Type B pancreatic cell (in vitro differentiated cells): ENCODE measurements around the gene RAB14. TPM values are rescaled to one million over a fixed set of nuclear protein-coding genes. Genes with fewer than 3 reads are reported as not detected.

Experiments used
- DNase-seq: peaks from one replicate; pipeline ENCODE4 v3.0.0; 2021; ENCODE audit warnings: mixed read lengths; ENCODE audit not compliant: unreplicated experiment; ENCODE audit errors: extremely low spot score
- H3K27ac Mint-ChIP-seq: 2 replicates; pipeline ENCODE4 v1.8.0; 2021; ENCODE audit warnings: mild to moderate bottlenecking, mixed read lengths
- H3K27me3 Mint-ChIP-seq: 2 replicates; pipeline ENCODE4 v1.8.0; 2021; ENCODE audit warnings: mixed read lengths
- H3K36me3 Mint-ChIP-seq: 2 replicates; pipeline ENCODE4 v1.8.0; 2021; ENCODE audit warnings: mixed read lengths
- H3K4me1 Mint-ChIP-seq: one replicate; pipeline ENCODE4 v1.8.0; 2021; ENCODE audit warnings: mixed read lengths; ENCODE audit not compliant: unreplicated experiment
- H3K4me3 Mint-ChIP-seq: 2 replicates; pipeline ENCODE4 v1.8.0; 2021; ENCODE audit warnings: mild to moderate bottlenecking, mixed read lengths
- H3K9me3 Mint-ChIP-seq: 2 replicates; pipeline ENCODE4 v1.8.0; 2021; ENCODE audit warnings: mixed read lengths
- total RNA-seq: library from RNA; stranded (reverse); gene quantifications from 2 replicates; pipeline ENCODE4 v1.2.1, GENCODE V29; 2021; ENCODE audit warnings: low replicate concordance
- TF ChIP-seq, protein P1 (sequence below): fragments of 200-600 bp; sonication (generic); conservative IDR thresholded peaks from 2 replicates; pipeline ENCODE4 v1.5.0; 2021; ENCODE audit warnings: antibody characterized with exemption, mild to moderate bottlenecking

RAB14 gene
- total RNA-seq, 1 donor from 2014 or later = 59.4 TPM

DNA sequence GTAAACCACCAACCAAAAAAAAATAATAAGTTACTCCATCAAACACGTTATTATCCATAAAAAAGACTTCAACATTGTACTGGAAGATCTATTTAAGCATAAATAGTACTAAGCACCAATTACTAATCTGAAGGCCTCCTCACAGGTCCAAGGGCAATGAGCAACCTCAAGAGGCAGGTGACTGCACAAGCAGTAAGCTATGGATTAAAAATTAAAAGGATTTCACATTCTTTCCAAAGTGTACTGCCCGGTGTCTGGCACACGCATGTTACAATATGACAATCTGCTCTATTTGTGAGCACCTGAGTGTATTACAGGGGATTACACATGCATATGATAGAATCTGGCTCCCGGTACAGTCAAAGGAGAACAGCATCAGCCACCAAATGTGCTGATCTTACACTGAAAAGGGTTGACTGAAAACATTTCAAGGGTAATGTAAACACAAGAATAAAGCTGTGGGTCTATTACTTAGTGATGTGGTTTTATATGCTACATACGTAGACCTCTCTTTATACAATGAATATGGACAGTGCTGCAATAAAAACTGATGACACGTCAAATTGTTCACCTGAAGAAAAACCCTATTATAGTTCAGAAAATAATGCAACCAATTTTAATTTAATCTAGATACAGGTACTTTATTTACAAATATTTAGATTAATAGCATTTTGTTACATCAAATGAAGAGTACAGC is 22.8 kb downstream of the RAB14 start:
- no peak for DNase-seq
- no peaks in the 10 kb centered on the region for H3K27me3 Mint-ChIP-seq
- no peak overlapping the region for H3K4me3 Mint-ChIP-seq
- no peak overlapping the region for H3K27ac Mint-ChIP-seq
- H3K36me3 Mint-ChIP-seq = peaks cover 26% of the 10 kb centered on the region
- H3K9me3 Mint-ChIP-seq = no peaks in the 10 kb centered on the region
- TF ChIP-seq, protein P1, sequence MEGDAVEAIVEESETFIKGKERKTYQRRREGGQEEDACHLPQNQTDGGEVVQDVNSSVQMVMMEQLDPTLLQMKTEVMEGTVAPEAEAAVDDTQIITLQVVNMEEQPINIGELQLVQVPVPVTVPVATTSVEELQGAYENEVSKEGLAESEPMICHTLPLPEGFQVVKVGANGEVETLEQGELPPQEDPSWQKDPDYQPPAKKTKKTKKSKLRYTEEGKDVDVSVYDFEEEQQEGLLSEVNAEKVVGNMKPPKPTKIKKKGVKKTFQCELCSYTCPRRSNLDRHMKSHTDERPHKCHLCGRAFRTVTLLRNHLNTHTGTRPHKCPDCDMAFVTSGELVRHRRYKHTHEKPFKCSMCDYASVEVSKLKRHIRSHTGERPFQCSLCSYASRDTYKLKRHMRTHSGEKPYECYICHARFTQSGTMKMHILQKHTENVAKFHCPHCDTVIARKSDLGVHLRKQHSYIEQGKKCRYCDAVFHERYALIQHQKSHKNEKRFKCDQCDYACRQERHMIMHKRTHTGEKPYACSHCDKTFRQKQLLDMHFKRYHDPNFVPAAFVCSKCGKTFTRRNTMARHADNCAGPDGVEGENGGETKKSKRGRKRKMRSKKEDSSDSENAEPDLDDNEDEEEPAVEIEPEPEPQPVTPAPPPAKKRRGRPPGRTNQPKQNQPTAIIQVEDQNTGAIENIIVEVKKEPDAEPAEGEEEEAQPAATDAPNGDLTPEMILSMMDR = no peak
- peaks cover 7% of the 10 kb centered on the region for H3K4me1 Mint-ChIP-seq

DNA sequence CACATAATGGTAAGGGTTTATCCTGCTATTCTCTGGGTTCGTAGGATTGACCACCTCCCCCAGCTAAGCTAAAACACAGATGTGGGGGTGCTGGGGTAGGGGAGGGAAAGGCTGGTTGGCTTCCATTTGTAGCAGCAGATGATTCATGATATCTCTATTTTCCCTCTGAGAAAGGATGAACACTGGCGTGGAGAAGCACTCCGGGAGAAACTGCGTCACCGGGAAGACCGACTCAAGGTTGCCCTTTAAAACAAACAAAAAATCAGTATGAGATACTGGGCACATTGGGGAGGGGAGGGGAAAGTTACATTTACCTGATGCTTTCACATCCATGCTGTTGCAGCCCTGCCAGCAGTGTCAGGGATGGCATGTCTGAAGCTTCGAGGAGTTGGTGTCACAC is 28.2 kb downstream of the RAB14 start:
- Mint-ChIP-seq H3K4me1 (no peaks in the 10 kb centered on the region), H3K36me3 (peaks cover 37% of the 10 kb centered on the region), H3K27ac (no peak overlapping the region), H3K4me3 (no peak overlapping the region), H3K27me3 (no peaks in the 10 kb centered on the region), H3K9me3 (no peaks in the 10 kb centered on the region)
- TF ChIP-seq, protein P1 = no peak
- no peak for DNase-seq

DNA sequence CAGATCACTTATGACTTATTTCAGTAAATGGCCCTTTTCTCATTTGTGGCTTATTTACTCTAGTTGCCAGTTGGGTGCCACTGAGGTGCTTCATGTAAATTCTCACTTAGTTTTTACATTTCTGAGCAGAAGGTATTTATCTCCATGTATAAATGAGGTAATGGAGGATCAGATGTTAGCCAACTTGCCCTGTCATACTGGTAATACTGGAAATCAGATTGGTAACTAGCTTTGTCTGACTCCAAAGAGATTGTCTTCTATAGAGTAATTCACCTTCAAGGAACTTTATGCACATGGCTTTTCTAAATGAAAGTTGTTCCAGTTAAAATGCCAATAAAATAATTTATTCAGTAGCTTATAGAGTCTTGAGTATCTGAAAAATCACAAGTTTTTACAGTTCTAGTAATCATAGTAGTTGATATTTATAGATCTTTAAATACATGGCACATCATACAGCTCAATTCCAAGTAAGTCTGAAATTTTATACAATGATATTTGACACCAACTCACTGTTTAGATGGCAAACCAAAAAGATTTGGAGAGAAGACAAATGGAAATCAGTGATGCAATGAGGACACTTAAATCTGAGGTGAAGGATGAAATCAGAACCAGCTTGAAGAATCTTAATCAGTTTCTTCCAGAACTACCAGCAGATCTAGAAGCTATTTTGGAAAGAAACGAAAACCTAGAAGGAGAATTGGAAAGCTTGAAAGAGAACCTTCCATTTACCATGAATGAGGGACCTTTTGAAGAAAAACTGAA is 28.8 kb downstream of the RAB14 start:
- Mint-ChIP-seq H3K27ac (no peak overlapping the region), H3K36me3 (peaks cover 38% of the 10 kb centered on the region), H3K27me3 (no peaks in the 10 kb centered on the region), H3K4me3 (no peak overlapping the region), H3K9me3 (no peaks in the 10 kb centered on the region), H3K4me1 (no peaks in the 10 kb centered on the region)
- no peak for DNase-seq
- TF ChIP-seq, protein P1 = no peak

DNA sequence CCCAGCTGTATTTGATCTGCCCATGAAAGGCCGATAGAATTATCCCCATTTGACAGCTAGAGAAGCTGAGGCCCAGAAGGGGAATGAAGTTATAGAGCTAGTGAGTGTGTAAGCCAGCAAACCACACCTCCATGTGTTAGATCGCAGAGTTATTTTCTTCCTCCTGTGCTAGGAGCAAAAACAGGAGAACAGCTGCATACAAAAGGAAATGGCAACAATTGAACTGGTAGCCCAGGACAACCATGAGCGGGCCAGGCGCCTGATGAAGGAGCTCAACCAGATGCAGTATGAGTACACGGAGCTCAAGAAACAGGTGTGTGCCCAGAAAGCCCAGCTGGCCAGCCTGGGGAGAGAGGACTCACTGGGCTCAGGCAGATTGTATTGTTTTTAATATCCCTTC is 30.4 kb downstream of the RAB14 start:
- no peak for DNase-seq
- Mint-ChIP-seq H3K4me1 (no peaks in the 10 kb centered on the region), H3K9me3 (no peaks in the 10 kb centered on the region), H3K27ac (no peak overlapping the region), H3K4me3 (no peak overlapping the region), H3K36me3 (peaks cover 38% of the 10 kb centered on the region), H3K27me3 (no peaks in the 10 kb centered on the region)
- TF ChIP-seq, protein P1 = no peak

DNA sequence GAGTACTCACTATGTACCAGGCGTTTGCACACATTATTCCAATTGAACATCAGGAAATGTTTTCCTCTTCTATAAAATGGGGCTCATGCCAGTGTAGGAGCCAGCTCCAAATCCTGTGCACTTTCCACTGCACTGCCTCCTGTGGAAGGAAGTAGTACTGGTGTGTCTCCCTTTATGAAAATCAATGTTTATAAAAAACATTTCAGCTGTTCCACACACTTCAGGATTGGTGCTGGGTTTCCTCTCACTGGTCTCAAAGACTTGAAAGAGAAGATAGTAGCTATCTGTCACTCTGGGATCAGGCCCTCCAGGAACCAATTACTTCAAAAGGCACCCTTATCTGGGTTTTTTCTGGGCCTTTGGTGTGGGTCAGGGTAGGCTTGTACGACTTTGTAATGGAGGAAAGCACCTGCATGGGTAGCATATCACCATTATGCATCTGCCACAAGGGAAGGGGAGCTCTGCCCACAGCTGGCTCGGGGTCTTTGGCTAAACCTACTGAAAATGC is 32.5 kb downstream of the RAB14 start:
- H3K27ac Mint-ChIP-seq = no peak overlapping the region
- H3K9me3 Mint-ChIP-seq = no peaks in the 10 kb centered on the region

More for the DNA sequence above, 32.5 kb downstream of the RAB14 start:
- DNase-seq = no peak
- no peaks in the 10 kb centered on the region for H3K27me3 Mint-ChIP-seq
- TF ChIP-seq, protein P1 = peak; percentile 66
- H3K4me1 Mint-ChIP-seq = no peaks in the 10 kb centered on the region
- peaks cover 28% of the 10 kb centered on the region for H3K36me3 Mint-ChIP-seq
- no peak overlapping the region for H3K4me3 Mint-ChIP-seq
